PC-9 (cell line): ENCODE measurements around the gene NUDCD3. TPM values are rescaled to one million over a fixed set of nuclear protein-coding genes. Genes with fewer than 3 reads are reported as not detected.

ENCODE experiments used
- BruUV-seq: library from RNA; stranded (reverse); fragments of 400-500 nt; replicated peaks from 2 replicates; lab custom pipeline; 2021; lab: Mats Ljungman, UMichigan
- CTCF ChIA-PET: fragments of 300-600 bp; sonication (Branson Sonifier 250); formaldehyde crosslinking; loops from one replicate; lab custom pipeline; 2022; ENCODE audit warnings: antibody characterized with exemption; lab: Charles Lee
- POLR2A ChIA-PET: fragments of 300-600 bp; sonication (Branson Sonifier 250); formaldehyde crosslinking; loops from one replicate; lab custom pipeline; 2022; ENCODE audit warnings: antibody characterized with exemption; ENCODE audit not compliant: unreplicated experiment; lab: Charles Lee
- DNase-seq, 2 experiments: peaks; one replicate each; pipeline versions ENCODE4 v3.0.0 to v3.0.0-alpha.2; 2015 to 2022; ENCODE audit warnings: mixed read lengths in 1 of 2
- H2AFZ ChIP-seq: fragments of 200-600 bp; sonication (generic); 2 replicates; pipeline ENCODE4 v1.8.1; 2017; ENCODE audit warnings: antibody characterized with exemption
- H3F3A ChIP-seq: fragments of 200-600 bp; sonication (generic); 2 replicates; pipeline ENCODE4 v1.8.1; 2017; ENCODE audit warnings: antibody characterized with exemption, mild to moderate bottlenecking, low read depth; ENCODE audit not compliant: insufficient read depth
- H3K27ac ChIP-seq: fragments of 200-600 bp; sonication (generic); 2 replicates; pipeline ENCODE4 v1.6.1; 2016; ENCODE audit warnings: mixed run types
- H3K27me3 ChIP-seq: fragments of 200-600 bp; sonication (generic); 2 replicates; pipeline ENCODE4 v1.6.1; 2016; ENCODE audit warnings: low read depth, mixed run types; ENCODE audit not compliant: insufficient read depth
- H3K36me3 ChIP-seq: fragments of 200-600 bp; sonication (generic); 2 replicates; pipeline ENCODE4 v1.6.1; 2016; ENCODE audit warnings: low read depth, mixed run types
- H3K4me1 ChIP-seq: fragments of 200-600 bp; sonication (generic); replicated peaks from 2 replicates; pipeline ENCODE4 v1.6.1; 2016; ENCODE audit warnings: mixed run types; ENCODE audit not compliant: insufficient read depth
- H3K4me2 ChIP-seq: fragments of 200-600 bp; sonication (generic); 2 replicates; pipeline ENCODE4 v1.6.1; 2017; ENCODE audit warnings: mixed run types
- H3K4me3 ChIP-seq: fragments of 200-600 bp; sonication (generic); 2 replicates; pipeline ENCODE4 v1.6.1; 2016; ENCODE audit warnings: mixed run types
- H3K79me2 ChIP-seq: fragments of 200-600 bp; sonication (generic); 2 replicates; pipeline ENCODE4 v1.6.1; 2017; ENCODE audit warnings: low read depth, mixed run types
- H3K9me2 ChIP-seq: fragments of 200-600 bp; sonication (generic); 2 replicates; pipeline ENCODE4 v1.8.1; 2017; ENCODE audit warnings: mild to moderate bottlenecking; ENCODE audit not compliant: insufficient read depth
- H3K9me3 ChIP-seq: fragments of 200-600 bp; sonication (generic); 2 replicates; pipeline ENCODE4 v1.8.1; 2016; ENCODE audit warnings: low read depth; ENCODE audit not compliant: insufficient read depth
- H4K20me1 ChIP-seq: fragments of 200-600 bp; sonication (generic); 2 replicates; pipeline ENCODE4 v1.8.1; 2017; ENCODE audit not compliant: insufficient read depth
- CTCF ChIP-seq: fragments of 200-600 bp; sonication (generic); conservative IDR thresholded peaks from 2 replicates; pipeline ENCODE4 v1.6.1; 2017; ENCODE audit warnings: mixed run types, antibody characterized with exemption, mild to moderate bottlenecking, moderate library complexity
- EZH2 ChIP-seq: fragments of 200-600 bp; sonication (generic); IDR thresholded peaks from 2 replicates; pipeline ENCODE4 v1.8.0; 2017; ENCODE audit warnings: antibody characterized with exemption, low read depth
- intact Hi-C: fragments of 100-400 bp; cut with micrococcal nuclease; formaldehyde crosslinking; loops from one replicate; pipeline ENCODE4 v1.10.0; 2022; ENCODE audit not compliant: unreplicated experiment
- total RNA-seq: library from RNA; stranded (reverse); gene quantifications from 2 replicates; pipeline ENCODE4 v1.2.3, GENCODE V29; 2021

NUDCD3 gene
- total RNA-seq, 1 experiment from 2014 or later: 149 TPM

- Histone ChIP-seq H3K79me2 (no peaks in the 10 kb centered on the region), H3K4me3 (no peak overlapping the region), H3K27ac (no peak overlapping the region), H3K9me2 (no peaks in the 10 kb centered on the region), H3K36me3 (no peaks in the 10 kb centered on the region), H4K20me1 (no peaks in the 10 kb centered on the region), H3K27me3 (no peaks in the 10 kb centered on the region), H2AFZ (no peak overlapping the region), H3K4me1 (no peaks in the 10 kb centered on the region), H3F3A (no peaks in the 10 kb centered on the region), H3K9me3 (peaks cover 11% of the 10 kb centered on the region), H3K4me2 (no peak overlapping the region)
- intact Hi-C loops: loop anchor here (1.0 kb wide), 1 partner anchor 128 kb away; no protein-coding TSS in a partner anchor
- BruUV-seq: no TSS peak
- TF ChIP-seq CTCF (no peak), EZH2 (no peak)
- ChIA-PET CTCF (interaction anchor here (0.6 to 0.9 kb wide), 3 partner anchors 107 to 651 kb away, joined by 3 to 4 read pairs (median 3); no protein-coding TSS in a partner anchor), POLR2A (no interaction called here)
- no peak for DNase-seq
Observed at GRCh38 chr7:44348851-44349781, 141.3 kb downstream of the NUDCD3 start.

- H4K20me1 ChIP-seq: no peaks in the 10 kb centered on the region
- intact Hi-C loops: loop anchor here (1.0 kb wide), 1 partner anchor 129 kb away; no protein-coding TSS in a partner anchor
- no peaks in the 10 kb centered on the region for H3F3A ChIP-seq
- BruUV-seq: no TSS peak
- no peaks in the 10 kb centered on the region for H3K4me1 ChIP-seq
- no peaks in the 10 kb centered on the region for H3K9me2 ChIP-seq
- TF ChIP-seq CTCF (peak; percentile 58), EZH2 (no peak)
- no peak overlapping the region for H2AFZ ChIP-seq
- no peaks in the 10 kb centered on the region for H3K79me2 ChIP-seq
- POLR2A ChIA-PET: no interaction called here
- H3K4me2 ChIP-seq: no peak overlapping the region
- no peak overlapping the region for H3K27ac ChIP-seq
- CTCF ChIA-PET: interaction anchor here (0.6 to 0.9 kb wide), 2 partner anchors 125 to 651 kb away, joined by 3 read pairs; no protein-coding TSS in a partner anchor
- no peak overlapping the region for H3K4me3 ChIP-seq
- H3K9me3 ChIP-seq: peaks cover 7% of the 10 kb centered on the region; the same call in 1 of the 2 replicates
- H3K27me3 ChIP-seq: no peaks in the 10 kb centered on the region
- peak in 1 of 2 experiments; percentile 28 for DNase-seq
- H3K36me3 ChIP-seq: no peaks in the 10 kb centered on the region
Observed at GRCh38 chr7:44348300-44348699, 142.2 kb downstream of the NUDCD3 start.

GRCh38 chr7:44347546-44348114, 142.8 kb downstream of the NUDCD3 start:
- H3K4me1 ChIP-seq: no peaks in the 10 kb centered on the region
- H3K79me2 ChIP-seq: no peaks in the 10 kb centered on the region
- H3K4me2 ChIP-seq: no peak overlapping the region
- intact Hi-C loops: loop anchor here (1.0 kb wide), 1 partner anchor 130 kb away; no protein-coding TSS in a partner anchor
- H3K9me3 ChIP-seq: peaks cover 12% of the 10 kb centered on the region; the same call in 1 of the 2 replicates
- no peaks in the 10 kb centered on the region for H4K20me1 ChIP-seq
- no TSS peak for BruUV-seq
- no peaks in the 10 kb centered on the region for H3K36me3 ChIP-seq
- no peaks in the 10 kb centered on the region for H3K9me2 ChIP-seq
- no peak overlapping the region for H3K4me3 ChIP-seq
- H2AFZ ChIP-seq: no peak overlapping the region
- DNase-seq: no peak
- POLR2A ChIA-PET: no interaction called here
- no peaks in the 10 kb centered on the region for H3F3A ChIP-seq
- no peak overlapping the region for H3K27ac ChIP-seq
- H3K27me3 ChIP-seq: no peaks in the 10 kb centered on the region
- CTCF ChIA-PET: interaction anchor here (0.8 kb wide), 1 partner anchor 105 kb away, joined by 3 read pairs; no protein-coding TSS in a partner anchor
- TF ChIP-seq CTCF: no peak
- TF ChIP-seq EZH2: no peak
